ENCODE data around the gene HHATL. TPM values are rescaled to one million over a fixed set of nuclear protein-coding genes. Genes with fewer than 3 reads are reported as not detected.

Gene HHATL
- total and polyA plus RNA-seq, 4 donors, result 0.17 TPM; not detected in 3

DNA sequence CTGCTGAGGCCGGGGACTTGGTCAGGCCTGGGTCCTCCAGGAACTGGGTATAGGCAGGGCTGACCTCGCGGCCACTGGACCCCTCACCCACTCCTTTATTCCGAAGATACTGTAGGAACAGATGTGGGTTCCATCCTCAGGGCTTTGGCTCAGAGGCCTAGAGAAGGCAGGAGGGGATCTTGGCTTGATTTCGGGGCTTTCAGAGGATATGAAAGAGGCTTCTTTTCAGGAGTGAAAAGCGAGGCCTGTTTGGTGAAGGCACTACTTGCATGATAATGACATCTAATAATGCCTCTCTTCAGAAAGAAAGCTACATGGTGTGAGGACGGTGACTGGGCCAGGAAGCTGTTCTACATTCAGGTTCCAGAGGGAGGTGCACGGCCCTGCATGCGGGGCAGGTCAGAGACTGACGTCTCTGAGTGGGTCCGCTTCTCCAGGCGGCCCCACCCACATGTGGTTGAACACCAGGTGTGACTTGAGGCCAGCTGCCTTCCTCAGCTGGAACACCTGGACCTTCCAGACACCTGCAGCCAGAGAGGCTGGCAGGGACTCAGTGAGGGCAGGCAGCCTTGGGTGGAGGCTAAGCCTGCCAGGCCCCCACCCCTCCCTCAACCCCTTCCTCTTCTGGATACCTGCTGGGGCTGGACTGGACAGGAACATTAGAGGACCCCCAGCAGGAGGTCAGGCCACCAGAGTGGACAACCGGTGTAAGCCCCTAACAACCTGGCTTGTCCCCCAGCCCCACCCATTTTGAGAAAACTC lies 31.1 kb upstream of the HHATL start (continued):
- TF ChIP-seq, protein P1, sequence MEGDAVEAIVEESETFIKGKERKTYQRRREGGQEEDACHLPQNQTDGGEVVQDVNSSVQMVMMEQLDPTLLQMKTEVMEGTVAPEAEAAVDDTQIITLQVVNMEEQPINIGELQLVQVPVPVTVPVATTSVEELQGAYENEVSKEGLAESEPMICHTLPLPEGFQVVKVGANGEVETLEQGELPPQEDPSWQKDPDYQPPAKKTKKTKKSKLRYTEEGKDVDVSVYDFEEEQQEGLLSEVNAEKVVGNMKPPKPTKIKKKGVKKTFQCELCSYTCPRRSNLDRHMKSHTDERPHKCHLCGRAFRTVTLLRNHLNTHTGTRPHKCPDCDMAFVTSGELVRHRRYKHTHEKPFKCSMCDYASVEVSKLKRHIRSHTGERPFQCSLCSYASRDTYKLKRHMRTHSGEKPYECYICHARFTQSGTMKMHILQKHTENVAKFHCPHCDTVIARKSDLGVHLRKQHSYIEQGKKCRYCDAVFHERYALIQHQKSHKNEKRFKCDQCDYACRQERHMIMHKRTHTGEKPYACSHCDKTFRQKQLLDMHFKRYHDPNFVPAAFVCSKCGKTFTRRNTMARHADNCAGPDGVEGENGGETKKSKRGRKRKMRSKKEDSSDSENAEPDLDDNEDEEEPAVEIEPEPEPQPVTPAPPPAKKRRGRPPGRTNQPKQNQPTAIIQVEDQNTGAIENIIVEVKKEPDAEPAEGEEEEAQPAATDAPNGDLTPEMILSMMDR (IDR thresholded peaks at IDR 0.05; ENCODE audit: low read depth, low read length, missing input control), result no peak
- TF ChIP-seq HNF4A (conservative IDR thresholded peaks at IDR 0.05) (no peak), YY1 (IDR thresholded peaks at IDR 0.05) (no peak), JUND (IDR thresholded peaks at IDR 0.05) (no peak), TAF1 (conservative IDR thresholded peaks at IDR 0.05) (no peak)

- no peaks in the 10 kb centered on the region for H3K9me3 ChIP-seq (ENCODE audit: control insufficient read depth in 4 of 4, low read length in 3 of 4)
- no peaks in the 10 kb centered on the region for H3K36me3 ChIP-seq (ENCODE audit: control insufficient read depth in 4 of 4, insufficient read depth in 3 of 4, low read depth in 1 of 4, low read length in 3 of 4)
- 81% methylated on average over 9 of the region's 9 CpGs for WGBS
- no peak overlapping the region for H3K27ac ChIP-seq (ENCODE audit: low read depth in 1 of 2, low read length in 2 of 2)
- no peak for TF ChIP-seq RXRA (IDR thresholded peaks at IDR 0.05)
- TF ChIP-seq, protein P2, sequence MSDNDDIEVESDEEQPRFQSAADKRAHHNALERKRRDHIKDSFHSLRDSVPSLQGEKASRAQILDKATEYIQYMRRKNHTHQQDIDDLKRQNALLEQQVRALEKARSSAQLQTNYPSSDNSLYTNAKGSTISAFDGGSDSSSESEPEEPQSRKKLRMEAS (IDR thresholded peaks at IDR 0.05), result no peak
- TF ChIP-seq, protein P3, sequence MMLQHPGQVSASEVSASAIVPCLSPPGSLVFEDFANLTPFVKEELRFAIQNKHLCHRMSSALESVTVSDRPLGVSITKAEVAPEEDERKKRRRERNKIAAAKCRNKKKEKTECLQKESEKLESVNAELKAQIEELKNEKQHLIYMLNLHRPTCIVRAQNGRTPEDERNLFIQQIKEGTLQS (IDR thresholded peaks at IDR 0.05), result no peak
- no peak for TF ChIP-seq HNF4A (conservative IDR thresholded peaks at IDR 0.05)
- TF ChIP-seq, protein P4, sequence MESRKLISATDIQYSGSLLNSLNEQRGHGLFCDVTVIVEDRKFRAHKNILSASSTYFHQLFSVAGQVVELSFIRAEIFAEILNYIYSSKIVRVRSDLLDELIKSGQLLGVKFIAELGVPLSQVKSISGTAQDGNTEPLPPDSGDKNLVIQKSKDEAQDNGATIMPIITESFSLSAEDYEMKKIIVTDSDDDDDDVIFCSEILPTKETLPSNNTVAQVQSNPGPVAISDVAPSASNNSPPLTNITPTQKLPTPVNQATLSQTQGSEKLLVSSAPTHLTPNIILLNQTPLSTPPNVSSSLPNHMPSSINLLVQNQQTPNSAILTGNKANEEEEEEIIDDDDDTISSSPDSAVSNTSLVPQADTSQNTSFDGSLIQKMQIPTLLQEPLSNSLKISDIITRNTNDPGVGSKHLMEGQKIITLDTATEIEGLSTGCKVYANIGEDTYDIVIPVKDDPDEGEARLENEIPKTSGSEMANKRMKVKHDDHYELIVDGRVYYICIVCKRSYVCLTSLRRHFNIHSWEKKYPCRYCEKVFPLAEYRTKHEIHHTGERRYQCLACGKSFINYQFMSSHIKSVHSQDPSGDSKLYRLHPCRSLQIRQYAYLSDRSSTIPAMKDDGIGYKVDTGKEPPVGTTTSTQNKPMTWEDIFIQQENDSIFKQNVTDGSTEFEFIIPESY (IDR thresholded peaks at IDR 0.05), result no peak
- no peak for TF ChIP-seq NR2F2 (IDR thresholded peaks at IDR 0.05)
- TF ChIP-seq YY1 (IDR thresholded peaks at IDR 0.05), result no peak
- TF ChIP-seq RAD21 (IDR thresholded peaks at IDR 0.05), result no peak
- TF ChIP-seq FOXA2 (IDR thresholded peaks at IDR 0.05), result no peak
- TF ChIP-seq EGR1 (IDR thresholded peaks at IDR 0.05; ENCODE audit: low read depth in 2 of 2), result no peak
- TF ChIP-seq FOXA1 (IDR thresholded peaks at IDR 0.05), result no peak
- TF ChIP-seq, protein P1 (IDR thresholded peaks at IDR 0.05; ENCODE audit: low read depth, low read length, missing input control), result no peak
- no peak for TF ChIP-seq SP1 (IDR thresholded peaks at IDR 0.05)
- no peak for TF ChIP-seq JUND (IDR thresholded peaks at IDR 0.05)
- TF ChIP-seq TAF1 (conservative IDR thresholded peaks at IDR 0.05), result no peak
- no peak for TF ChIP-seq HNF4G (IDR thresholded peaks at IDR 0.05)
- no peak for TF ChIP-seq GABPA (IDR thresholded peaks at IDR 0.05 in 1 of 2, conservative IDR thresholded peaks at IDR 0.05 in 1 of 2)
- TF ChIP-seq, protein P5, sequence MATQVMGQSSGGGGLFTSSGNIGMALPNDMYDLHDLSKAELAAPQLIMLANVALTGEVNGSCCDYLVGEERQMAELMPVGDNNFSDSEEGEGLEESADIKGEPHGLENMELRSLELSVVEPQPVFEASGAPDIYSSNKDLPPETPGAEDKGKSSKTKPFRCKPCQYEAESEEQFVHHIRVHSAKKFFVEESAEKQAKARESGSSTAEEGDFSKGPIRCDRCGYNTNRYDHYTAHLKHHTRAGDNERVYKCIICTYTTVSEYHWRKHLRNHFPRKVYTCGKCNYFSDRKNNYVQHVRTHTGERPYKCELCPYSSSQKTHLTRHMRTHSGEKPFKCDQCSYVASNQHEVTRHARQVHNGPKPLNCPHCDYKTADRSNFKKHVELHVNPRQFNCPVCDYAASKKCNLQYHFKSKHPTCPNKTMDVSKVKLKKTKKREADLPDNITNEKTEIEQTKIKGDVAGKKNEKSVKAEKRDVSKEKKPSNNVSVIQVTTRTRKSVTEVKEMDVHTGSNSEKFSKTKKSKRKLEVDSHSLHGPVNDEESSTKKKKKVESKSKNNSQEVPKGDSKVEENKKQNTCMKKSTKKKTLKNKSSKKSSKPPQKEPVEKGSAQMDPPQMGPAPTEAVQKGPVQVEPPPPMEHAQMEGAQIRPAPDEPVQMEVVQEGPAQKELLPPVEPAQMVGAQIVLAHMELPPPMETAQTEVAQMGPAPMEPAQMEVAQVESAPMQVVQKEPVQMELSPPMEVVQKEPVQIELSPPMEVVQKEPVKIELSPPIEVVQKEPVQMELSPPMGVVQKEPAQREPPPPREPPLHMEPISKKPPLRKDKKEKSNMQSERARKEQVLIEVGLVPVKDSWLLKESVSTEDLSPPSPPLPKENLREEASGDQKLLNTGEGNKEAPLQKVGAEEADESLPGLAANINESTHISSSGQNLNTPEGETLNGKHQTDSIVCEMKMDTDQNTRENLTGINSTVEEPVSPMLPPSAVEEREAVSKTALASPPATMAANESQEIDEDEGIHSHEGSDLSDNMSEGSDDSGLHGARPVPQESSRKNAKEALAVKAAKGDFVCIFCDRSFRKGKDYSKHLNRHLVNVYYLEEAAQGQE (IDR thresholded peaks at IDR 0.05), result no peak
- H3K9ac ChIP-seq (ENCODE audit: low read depth in 1 of 2, low read length in 2 of 2), result no peak overlapping the region
- H3K4me3 ChIP-seq (ENCODE audit: low read depth in 1 of 3, low read length in 3 of 3), result no peak overlapping the region
- H3K4me1 ChIP-seq (ENCODE audit: control insufficient read depth in 4 of 4, insufficient read depth in 4 of 4, low read length in 3 of 4), result no peaks in the 10 kb centered on the region
- H3K27me3 ChIP-seq (ENCODE audit: control insufficient read depth in 4 of 4, insufficient read depth in 4 of 4, low read length in 3 of 4), result no peaks in the 10 kb centered on the region
- DNase-seq (ENCODE audit: low spot score), result peak; percentile 22
These were observed 30.3 kb upstream of the HHATL start for GRCh38 chr3:42732829-42733459.

Data from liver (tissue), 9 donors.